HCT116 (cell line): ENCODE results near the gene CMIP. TPM values are rescaled to one million over a fixed set of nuclear protein-coding genes. Genes with fewer than 3 reads are reported as not detected.

ENCODE experiments used
- ATAC-seq: fragments of 200-7000 bp; cut with Tn5 transposase; 2 replicates; pipeline ENCODE4 v1.9.1; 2020; ENCODE audit warnings: mild to moderate bottlenecking, moderate library complexity
- BruUV-seq: library from RNA; stranded (reverse); fragments of 400-500 nt; replicated peaks from 2 replicates; lab custom pipeline; 2021; lab: Mats Ljungman, UMichigan
- CTCF ChIA-PET: fragments of 300-600 bp; sonication (Branson Sonifier 250); formaldehyde crosslinking; loops from one replicate; lab custom pipeline; 2021; ENCODE audit warnings: antibody characterized with exemption; lab: Charles Lee
- POLR2A ChIA-PET: fragments of 300-600, 350-600 bp; sonication (Branson Sonifier 250); formaldehyde crosslinking; loops from one replicate; lab custom pipeline; 2021; ENCODE audit warnings: antibody characterized with exemption; lab: Charles Lee
- RAD21 ChIA-PET, 2 experiments: fragments of 300-600 bp; sonication (Branson Sonifier 250); formaldehyde crosslinking; loops; one replicate each; lab custom pipeline; 2023; ENCODE audit warnings: low total read pairs in 2 of 2; ENCODE audit not compliant: uncharacterized antibody in 2 of 2, unreplicated experiment in 2 of 2, low non-redundant PET in 1 of 2; lab: Charles Lee
- DNase-seq: peaks from one replicate; pipeline ENCODE4 v3.0.0-alpha.2; 2010; ENCODE audit warnings: low read depth, low spot score
- H2AFZ ChIP-seq: fragments of 200-600 bp; shearing (Covaris generic), sonication (generic); 2 replicates; pipeline ENCODE4 v1.6.1; 2017; ENCODE audit warnings: low read depth, mixed run types, mixed read lengths, antibody characterized with exemption, low read length; ENCODE audit not compliant: poor library complexity, severe bottlenecking
- H3K27ac ChIP-seq: 2 replicates; pipeline ENCODE4 v1.5.1; 2012; ENCODE audit warnings: low read depth, low read length
- H3K27me3 ChIP-seq: fragments of 200-600 bp; sonication (generic); 2 replicates; pipeline ENCODE4 v1.6.1; 2016; ENCODE audit warnings: mixed run types, low read length, mixed read lengths; ENCODE audit not compliant: insufficient read depth
- H3K36me3 ChIP-seq, 2 experiments: fragments of 200-500 bp in 1 of 2; fragments of 200-600 bp in 1 of 2; sonication (Bioruptor generic) in 1 of 2; sonication (generic) in 1 of 2; 2 replicates each; pipeline versions ENCODE4 v1.5.1 to v1.6.1; 2014 to 2016; ENCODE audit warnings: low read length in 2 of 2, inconsistent platforms in 1 of 2, mixed read lengths in 1 of 2, mixed run types in 1 of 2; ENCODE audit not compliant: insufficient read depth in 2 of 2, control insufficient read depth in 1 of 2
- H3K4me1 ChIP-seq, 2 experiments: fragments of 200-600 bp in 1 of 2; sonication (generic) in 1 of 2; 2 replicates each; pipeline versions ENCODE4 v1.5.1 to v1.6.1; 2012 to 2017; ENCODE audit warnings: low read length in 2 of 2, inconsistent platforms in 1 of 2, mild to moderate bottlenecking in 1 of 2, mixed read lengths in 1 of 2, mixed run types in 1 of 2, moderate library complexity in 1 of 2; ENCODE audit not compliant: insufficient read depth in 2 of 2, control insufficient read depth in 1 of 2
- H3K4me2 ChIP-seq: fragments of 200-600 bp; sonication (generic); 2 replicates; pipeline ENCODE4 v1.6.1; 2017; ENCODE audit warnings: mixed run types, low read length, mixed read lengths
- H3K4me3 ChIP-seq, 2 experiments: fragments of 200-600 bp in 1 of 2; sonication (generic) in 1 of 2; replicated peaks in 1 of 2; 2 replicates each; pipeline ENCODE4 v1.5.1; 2011 to 2016; ENCODE audit warnings: low read length in 2 of 2, control low read depth in 1 of 2, low read depth in 1 of 2, mild to moderate bottlenecking in 1 of 2, mixed read lengths in 1 of 2, mixed run types in 1 of 2
- H3K79me2 ChIP-seq: fragments of 200-600 bp; sonication (generic); 2 replicates; pipeline ENCODE4 v1.6.1; 2017; ENCODE audit warnings: mild to moderate bottlenecking, mixed run types, low read length, moderate library complexity, mixed read lengths; ENCODE audit not compliant: insufficient read depth
- H3K9ac ChIP-seq: fragments of 200-600 bp; sonication (generic); 2 replicates; pipeline ENCODE4 v1.6.1; 2016; ENCODE audit warnings: low read length, mixed read lengths
- H3K9me2 ChIP-seq: fragments of 200-600 bp; sonication (generic), shearing (Covaris generic); 2 replicates; pipeline ENCODE4 v1.6.1; 2017; ENCODE audit warnings: mixed run types, mild to moderate bottlenecking, moderate library complexity; ENCODE audit not compliant: insufficient read depth
- H3K9me3 ChIP-seq, 2 experiments: fragments of 200-500 bp in 1 of 2; fragments of 200-600 bp in 1 of 2; sonication (Bioruptor generic) in 1 of 2; sonication (generic) in 1 of 2; 2 replicates each; pipeline ENCODE4 v1.6.1; 2014 to 2017; ENCODE audit warnings: low read length in 2 of 2, mixed read lengths in 2 of 2, inconsistent platforms in 1 of 2, low read depth in 1 of 2, mild to moderate bottlenecking in 1 of 2, mixed run types in 1 of 2, moderate library complexity in 1 of 2; ENCODE audit not compliant: control insufficient read depth in 1 of 2, insufficient read depth in 1 of 2
- H4K20me1 ChIP-seq: fragments of 200-600 bp; sonication (generic), shearing (Covaris generic); 2 replicates; pipeline ENCODE4 v1.6.1; 2017; ENCODE audit warnings: mixed run types, mild to moderate bottlenecking, moderate library complexity; ENCODE audit not compliant: insufficient read depth
- CBX3 ChIP-seq: IDR thresholded peaks from 2 replicates; pipeline ENCODE4 v1.6.1; 2012; ENCODE audit warnings: low read depth
- CEBPB ChIP-seq: IDR thresholded peaks from 2 replicates; pipeline ENCODE4 v1.6.1; 2012; ENCODE audit warnings: low read depth
- CTCF ChIP-seq, 3 experiments: fragments of 200-600 bp in 1 of 3; sonication (generic) in 1 of 3; IDR thresholded peaks in 2 of 3; conservative IDR thresholded peaks in 1 of 3; 2 replicates each; pipeline ENCODE4 v1.5.1; 2012 to 2017; ENCODE audit warnings: low read depth in 2 of 3, low read length in 2 of 3, antibody characterized with exemption in 1 of 3, borderline replicate concordance in 1 of 3, control low read depth in 1 of 3, mild to moderate bottlenecking in 1 of 3, mixed read lengths in 1 of 3, mixed run types in 1 of 3, moderate library complexity in 1 of 3; ENCODE audit not compliant: insufficient read depth in 1 of 3
- EGR1 ChIP-seq: IDR thresholded peaks from 2 replicates; pipeline ENCODE4 v1.6.1; 2012; ENCODE audit warnings: low read depth
- EZH2 ChIP-seq: fragments of 200-600 bp; sonication (generic); IDR thresholded peaks from 2 replicates; pipeline ENCODE4 v1.6.1; 2017; ENCODE audit warnings: antibody characterized with exemption, mixed run types
- EZH2phosphoT487 ChIP-seq: fragments of 200-600 bp; IDR thresholded peaks from 2 replicates; pipeline ENCODE4 v1.6.1; 2018; ENCODE audit warnings: antibody characterized with exemption, borderline replicate concordance
- FOSL1 ChIP-seq: IDR thresholded peaks from 2 replicates; pipeline ENCODE4 v1.6.1; 2012; ENCODE audit warnings: low read depth
- POLR2A ChIP-seq: IDR thresholded peaks from 2 replicates; pipeline ENCODE4 v1.7.0; 2011; ENCODE audit warnings: borderline replicate concordance; ENCODE audit not compliant: insufficient read depth, insufficient read length; ENCODE audit errors: extremely low read depth
- POLR2AphosphoS5 ChIP-seq: IDR thresholded peaks from 2 replicates; pipeline ENCODE4 v1.6.1; 2011; ENCODE audit warnings: mild to moderate bottlenecking, low read depth, low read length, moderate library complexity
- RAD21 ChIP-seq: IDR thresholded peaks from 2 replicates; pipeline ENCODE4 v1.6.1; 2012; ENCODE audit warnings: low read depth, mild to moderate bottlenecking
- SIN3A ChIP-seq: IDR thresholded peaks from 2 replicates; pipeline ENCODE4 v1.6.1; 2012; ENCODE audit warnings: low read depth
- SP1 ChIP-seq: IDR thresholded peaks from 2 replicates; pipeline ENCODE4 v1.6.1; 2012; ENCODE audit warnings: low read depth
- SRF ChIP-seq: IDR thresholded peaks from 2 replicates; pipeline ENCODE4 v1.6.1; 2012; ENCODE audit warnings: low read depth
- TCF7L2 ChIP-seq: IDR thresholded peaks from 2 replicates; pipeline ENCODE4 v1.7.0; 2011; ENCODE audit warnings: borderline replicate concordance, inconsistent platforms; ENCODE audit not compliant: insufficient read depth, insufficient read length; ENCODE audit errors: extremely low read depth
- YY1 ChIP-seq: IDR thresholded peaks from 2 replicates; pipeline ENCODE4 v1.6.1; 2011; ENCODE audit warnings: low read length, low read depth, moderate library complexity, mild to moderate bottlenecking; ENCODE audit not compliant: insufficient replicate concordance; ENCODE audit errors: extremely low read depth
- ZFX ChIP-seq: fragments of 450-650 bp; IDR thresholded peaks from 2 replicates; pipeline ENCODE4 v1.6.1; 2017
- ZNF274 ChIP-seq: fragments of 200-500 bp; sonication (Bioruptor generic); IDR thresholded peaks from 2 replicates; pipeline ENCODE4 v1.6.1; 2014; ENCODE audit warnings: mild to moderate bottlenecking, low read depth, low read length, inconsistent platforms
- intact Hi-C: fragments of 100-400 bp; cut with micrococcal nuclease; formaldehyde crosslinking; loops from 2 replicates; pipeline ENCODE4 v1.10.0; 2022
- total RNA-seq: library from RNA; stranded (reverse); gene quantifications from one replicate; pipeline ENCODE4 v1.2.1, GENCODE V29; 2021; ENCODE audit not compliant: unreplicated experiment
- TF ChIP-seq, protein P1 (sequence below): IDR thresholded peaks from 2 replicates; pipeline ENCODE4 v1.6.1; 2012; ENCODE audit warnings: low read depth
- TF ChIP-seq, protein P2 (sequence below): IDR thresholded peaks from 2 replicates; pipeline ENCODE4 v1.6.1; 2011; ENCODE audit warnings: mild to moderate bottlenecking, low read length, moderate library complexity; ENCODE audit not compliant: insufficient replicate concordance; ENCODE audit errors: extremely low read depth

Gene CMIP
- total RNA-seq, 1 experiment from 2014 or later = 64.6 TPM

GRCh38 chr16:81464279-81464678 is 19.7 kb downstream of the CMIP start:
- no peaks in the 10 kb centered on the region for H3K9me2 ChIP-seq
- H3K9me3 ChIP-seq = no peaks in the 10 kb centered on the region
- DNase-seq (no peak), ATAC-seq (no peak)
- H3K27ac ChIP-seq = no peak overlapping the region
- no peak overlapping the region for H2AFZ ChIP-seq
- peaks cover 0 to 16% of the 10 kb centered on the region in 2 experiments; a peak in 1 of 4 replicates for H3K36me3 ChIP-seq
- H3K79me2 ChIP-seq = peaks cover 100% of the 10 kb centered on the region
- POLR2A ChIA-PET = no interaction called here
- peaks cover 20% of the 10 kb centered on the region; the same call in 1 of the 2 replicates for H4K20me1 ChIP-seq
- H3K4me3 ChIP-seq = no peak overlapping the region
- H3K9ac ChIP-seq = no peak overlapping the region
- TF ChIP-seq CEBPB (no peak), EGR1 (no peak), SIN3A (no peak), CBX3 (no peak), POLR2A (no peak), EZH2phosphoT487 (no peak), EZH2 (no peak), TCF7L2 (no peak), CTCF (IDR thresholded peaks at IDR 0.05 in 2 of 3, conservative IDR thresholded peaks at IDR 0.05 in 1 of 3; ENCODE audit: borderline replicate concordance in 1 of 3, insufficient read depth in 1 of 3, low read depth in 2 of 3, low read length in 2 of 3) (no peak), POLR2AphosphoS5 (no peak), FOSL1 (no peak), ZNF274 (no peak), SP1 (no peak), YY1 (no peak), ZFX (no peak), RAD21 (no peak), SRF (no peak)
- TF ChIP-seq, protein P1, sequence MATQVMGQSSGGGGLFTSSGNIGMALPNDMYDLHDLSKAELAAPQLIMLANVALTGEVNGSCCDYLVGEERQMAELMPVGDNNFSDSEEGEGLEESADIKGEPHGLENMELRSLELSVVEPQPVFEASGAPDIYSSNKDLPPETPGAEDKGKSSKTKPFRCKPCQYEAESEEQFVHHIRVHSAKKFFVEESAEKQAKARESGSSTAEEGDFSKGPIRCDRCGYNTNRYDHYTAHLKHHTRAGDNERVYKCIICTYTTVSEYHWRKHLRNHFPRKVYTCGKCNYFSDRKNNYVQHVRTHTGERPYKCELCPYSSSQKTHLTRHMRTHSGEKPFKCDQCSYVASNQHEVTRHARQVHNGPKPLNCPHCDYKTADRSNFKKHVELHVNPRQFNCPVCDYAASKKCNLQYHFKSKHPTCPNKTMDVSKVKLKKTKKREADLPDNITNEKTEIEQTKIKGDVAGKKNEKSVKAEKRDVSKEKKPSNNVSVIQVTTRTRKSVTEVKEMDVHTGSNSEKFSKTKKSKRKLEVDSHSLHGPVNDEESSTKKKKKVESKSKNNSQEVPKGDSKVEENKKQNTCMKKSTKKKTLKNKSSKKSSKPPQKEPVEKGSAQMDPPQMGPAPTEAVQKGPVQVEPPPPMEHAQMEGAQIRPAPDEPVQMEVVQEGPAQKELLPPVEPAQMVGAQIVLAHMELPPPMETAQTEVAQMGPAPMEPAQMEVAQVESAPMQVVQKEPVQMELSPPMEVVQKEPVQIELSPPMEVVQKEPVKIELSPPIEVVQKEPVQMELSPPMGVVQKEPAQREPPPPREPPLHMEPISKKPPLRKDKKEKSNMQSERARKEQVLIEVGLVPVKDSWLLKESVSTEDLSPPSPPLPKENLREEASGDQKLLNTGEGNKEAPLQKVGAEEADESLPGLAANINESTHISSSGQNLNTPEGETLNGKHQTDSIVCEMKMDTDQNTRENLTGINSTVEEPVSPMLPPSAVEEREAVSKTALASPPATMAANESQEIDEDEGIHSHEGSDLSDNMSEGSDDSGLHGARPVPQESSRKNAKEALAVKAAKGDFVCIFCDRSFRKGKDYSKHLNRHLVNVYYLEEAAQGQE = no peak
- TF ChIP-seq, protein P2, sequence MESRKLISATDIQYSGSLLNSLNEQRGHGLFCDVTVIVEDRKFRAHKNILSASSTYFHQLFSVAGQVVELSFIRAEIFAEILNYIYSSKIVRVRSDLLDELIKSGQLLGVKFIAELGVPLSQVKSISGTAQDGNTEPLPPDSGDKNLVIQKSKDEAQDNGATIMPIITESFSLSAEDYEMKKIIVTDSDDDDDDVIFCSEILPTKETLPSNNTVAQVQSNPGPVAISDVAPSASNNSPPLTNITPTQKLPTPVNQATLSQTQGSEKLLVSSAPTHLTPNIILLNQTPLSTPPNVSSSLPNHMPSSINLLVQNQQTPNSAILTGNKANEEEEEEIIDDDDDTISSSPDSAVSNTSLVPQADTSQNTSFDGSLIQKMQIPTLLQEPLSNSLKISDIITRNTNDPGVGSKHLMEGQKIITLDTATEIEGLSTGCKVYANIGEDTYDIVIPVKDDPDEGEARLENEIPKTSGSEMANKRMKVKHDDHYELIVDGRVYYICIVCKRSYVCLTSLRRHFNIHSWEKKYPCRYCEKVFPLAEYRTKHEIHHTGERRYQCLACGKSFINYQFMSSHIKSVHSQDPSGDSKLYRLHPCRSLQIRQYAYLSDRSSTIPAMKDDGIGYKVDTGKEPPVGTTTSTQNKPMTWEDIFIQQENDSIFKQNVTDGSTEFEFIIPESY = no peak
- intact Hi-C loops = no loop called here
- CTCF ChIA-PET = no interaction called here
- no TSS peak for BruUV-seq
- RAD21 ChIA-PET = no interaction called here
- H3K4me2 ChIP-seq = no peak overlapping the region
- H3K27me3 ChIP-seq = no peaks in the 10 kb centered on the region
- H3K4me1 ChIP-seq = no peaks in the 10 kb centered on the region
